HuH-7 (cell line): ENCODE data around the gene DNAJB13.

ENCODE experiments used
- DNase-seq: peaks from one replicate; pipeline ENCODE4 v3.0.0; 2011; ENCODE audit warnings: low spot score

The DNAJB13 gene

GRCh38 chr11:74015919-74016684 lies 65.3 kb downstream of the DNAJB13 start:
- no peak for DNase-seq

- no peak for DNase-seq
Measured at GRCh38 chr11:74017631-74018030, 66.8 kb downstream of the DNAJB13 start.

- DNase-seq = peak; percentile 69
Measured at GRCh38 chr11:74018331-74019005, 67.6 kb downstream of the DNAJB13 start.

- DNase-seq = peak; percentile 34
Measured at GRCh38 chr11:74019104-74019738, 68.4 kb downstream of the DNAJB13 start.

GRCh38 chr11:74019860-74020259 lies 69.0 kb downstream of the DNAJB13 start:
- DNase-seq = no peak
